HG03025 (cell line): ENCODE measurements around the gene MRPS18A.

Experiments
- ATAC-seq: cut with Tn5 transposase; IDR thresholded peaks from one replicate; pipeline ENCODE4 v1.9.1; 2021; ENCODE audit warnings: mild to moderate bottlenecking, moderate library complexity; ENCODE audit not compliant: unreplicated experiment, low FRiP score

MRPS18A gene

GRCh38 chr6:43687437-43688347 is at the start of gene MRPS18A:
Gene MRPS18A (minus strand): TSS chr6:43687791. CDS start chr6:43687779, 12 bp downstream.
- peak; percentile 92 for ATAC-seq

GRCh38 chr6:43736844-43737243 is 49.3 kb upstream of the MRPS18A start:
- ATAC-seq: no peak

DNA sequence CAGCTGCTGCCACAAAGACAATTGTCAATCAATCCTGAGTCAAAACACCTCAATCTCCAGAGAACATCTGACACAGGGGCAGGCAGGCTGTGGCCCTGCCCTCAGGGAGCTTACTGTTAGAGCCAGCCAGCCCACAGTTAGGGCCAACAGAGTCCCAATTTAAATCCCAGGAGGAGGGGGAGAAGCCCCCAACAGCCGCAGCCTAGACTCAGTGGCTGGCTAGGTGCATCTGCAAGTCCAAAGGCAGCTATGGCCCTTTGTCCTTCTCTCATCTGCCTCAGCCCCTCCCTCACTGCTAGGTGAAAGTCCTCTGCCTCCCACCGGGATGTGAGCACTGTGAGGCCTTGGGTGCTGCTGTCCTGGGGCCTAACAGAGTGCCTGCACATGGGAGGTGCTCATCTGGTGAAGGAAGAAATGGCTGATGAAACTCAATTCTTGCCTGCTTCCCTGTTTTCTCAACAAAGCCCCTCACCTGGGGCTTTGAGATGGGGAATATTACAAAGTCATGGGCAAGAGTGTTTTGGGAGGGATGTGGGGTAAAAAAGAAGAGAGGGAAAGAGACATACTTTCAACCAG is 48.7 kb upstream of the MRPS18A start:
- ATAC-seq: no peak

DNA sequence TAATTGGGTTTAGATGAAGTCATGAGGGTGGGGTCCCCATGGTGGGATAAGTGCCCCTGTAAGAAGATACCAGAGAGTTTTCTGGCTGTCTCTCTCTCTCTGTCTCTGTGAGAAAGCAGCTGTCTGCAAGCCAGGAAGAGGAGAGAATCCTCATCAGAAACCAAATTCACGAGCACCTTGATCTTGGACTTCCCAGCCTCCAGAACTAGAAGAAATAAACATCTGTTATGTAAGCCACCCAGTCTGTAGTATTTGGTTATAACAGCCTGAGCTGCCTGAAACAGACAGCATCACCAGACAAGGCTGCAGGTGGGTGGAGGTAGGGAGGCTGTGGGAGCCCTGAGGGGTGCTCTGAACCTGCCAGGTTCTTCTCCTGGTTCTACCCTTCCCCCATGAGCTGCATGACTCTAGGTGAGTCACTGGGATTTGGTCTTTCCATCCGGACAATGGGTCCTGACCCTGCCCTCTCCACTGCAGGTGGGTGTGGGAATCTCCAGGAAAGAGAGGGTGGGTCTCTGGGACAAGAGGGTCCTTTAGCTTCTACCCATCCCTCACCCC is 48.1 kb upstream of the MRPS18A start:
- no peak for ATAC-seq

- no peak for ATAC-seq
Measured at GRCh38 chr6:43734294-43734665, 46.7 kb upstream of the MRPS18A start.

GRCh38 chr6:43733471-43734293 is 46.1 kb upstream of the MRPS18A start:
- no peak for ATAC-seq

- ATAC-seq: no peak
Measured at GRCh38 chr6:43730634-43731033, 43.0 kb upstream of the MRPS18A start.

DNA sequence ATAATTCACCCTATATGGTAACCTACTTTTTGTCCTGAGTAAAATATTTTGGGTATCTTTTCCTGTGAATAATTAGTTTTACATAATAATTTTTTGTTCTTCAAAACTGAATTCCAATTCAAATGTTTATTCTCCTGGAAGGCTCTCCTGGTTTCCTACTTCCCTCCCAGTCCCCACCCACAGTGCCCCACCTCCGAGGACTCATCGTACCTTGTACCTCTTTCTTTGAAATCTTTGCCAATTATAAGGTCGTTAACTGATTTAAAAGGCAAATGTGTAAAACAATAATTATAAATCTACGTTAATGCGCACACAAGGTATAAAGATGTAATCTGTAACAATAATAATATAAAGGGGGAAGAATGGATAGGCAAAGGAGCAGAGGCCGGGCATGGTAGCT is 41.9 kb upstream of the MRPS18A start:
- no peak for ATAC-seq

GRCh38 chr6:43728586-43728985 is 41.0 kb upstream of the MRPS18A start:
- no peak for ATAC-seq

DNA sequence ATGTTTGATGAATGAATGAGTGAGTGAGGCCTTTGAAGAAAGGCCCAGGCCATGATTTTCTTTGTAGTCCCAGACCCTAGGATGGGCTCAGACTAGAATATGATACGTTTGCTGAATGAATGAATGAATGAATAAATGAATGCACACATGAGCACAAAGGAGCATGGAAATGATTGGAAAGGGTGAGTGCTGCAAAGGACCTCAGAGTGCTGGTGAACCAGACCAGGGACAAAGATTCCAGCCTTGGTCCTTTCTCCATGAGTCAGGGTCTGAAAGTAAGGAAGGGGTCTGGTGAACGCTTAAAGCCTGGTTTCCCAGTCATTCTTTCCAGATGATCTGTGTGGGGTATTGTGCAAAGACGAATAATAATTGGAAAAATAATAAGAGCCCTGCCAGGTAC is 40.0 kb upstream of the MRPS18A start:
- no peak for ATAC-seq

- ATAC-seq: no peak
Measured at GRCh38 chr6:43725643-43726580, 38.3 kb upstream of the MRPS18A start.

DNA sequence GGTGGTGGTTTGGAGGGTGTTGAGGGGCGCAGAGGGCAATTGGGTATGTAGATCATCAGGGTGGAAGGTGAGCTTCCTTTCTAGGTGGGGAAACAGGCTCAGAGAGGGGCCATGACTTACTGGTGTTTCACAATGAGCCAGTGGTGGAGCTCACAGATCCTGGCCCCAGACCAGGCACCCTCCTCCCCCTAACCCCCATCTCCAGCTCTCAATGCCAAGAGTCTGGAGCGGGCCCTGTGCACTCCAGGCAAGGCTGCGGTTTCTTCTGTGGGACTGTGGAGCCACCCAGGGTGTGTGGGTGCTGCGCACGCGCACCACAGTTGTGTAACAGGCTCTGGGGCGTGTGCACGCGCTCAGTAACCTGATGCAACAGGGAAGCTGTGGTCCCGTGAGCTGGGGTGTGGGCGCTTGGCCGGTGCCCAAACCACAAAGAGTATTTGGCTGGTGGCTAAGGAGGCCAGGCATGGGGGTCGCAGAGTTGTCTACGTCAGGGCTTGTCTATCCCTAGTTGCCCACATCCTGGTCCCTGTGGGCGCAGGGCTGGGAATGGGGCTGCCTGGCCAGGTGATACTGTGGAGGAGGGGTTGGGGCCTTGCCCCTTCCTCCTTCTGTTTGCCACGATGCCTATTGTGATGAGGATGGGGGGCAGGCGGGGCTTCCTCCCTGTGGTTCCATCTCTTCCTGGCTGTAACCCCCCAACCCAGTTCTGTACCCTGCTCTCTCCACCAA is 37.5 kb upstream of the MRPS18A start:
- peak; percentile 58 for ATAC-seq

GRCh38 chr6:43724354-43724753 is 36.8 kb upstream of the MRPS18A start:
- no peak for ATAC-seq

DNA sequence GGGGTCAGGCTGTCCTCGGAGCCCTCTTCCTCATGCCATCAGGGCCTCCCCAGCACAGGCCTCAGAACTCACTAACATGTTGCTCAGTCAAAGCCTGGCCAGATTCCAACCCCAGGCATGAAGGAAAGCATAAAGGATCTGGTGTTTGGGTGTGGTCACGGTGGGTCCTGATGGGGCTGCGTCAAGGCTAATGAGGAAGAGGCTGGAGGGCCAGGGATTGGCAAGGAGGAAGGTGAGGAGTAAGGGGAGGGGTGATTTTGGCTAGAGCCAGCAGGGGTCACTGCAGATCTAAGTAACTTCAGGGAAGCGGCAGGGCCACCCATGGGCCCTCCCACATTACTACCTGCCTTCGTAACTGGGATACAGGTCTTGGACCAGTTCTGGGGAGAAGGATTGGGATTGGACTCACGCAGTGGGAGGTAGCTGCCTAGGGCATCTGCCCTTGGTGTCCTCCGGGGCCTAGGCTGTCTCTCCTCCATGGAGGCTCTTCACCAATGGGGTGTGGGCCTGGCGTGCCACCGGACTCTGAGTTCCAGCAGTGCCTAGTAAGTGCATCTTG is 36.2 kb upstream of the MRPS18A start:
- no peak for ATAC-seq

GRCh38 chr6:43722920-43723545 is 35.4 kb upstream of the MRPS18A start:
- ATAC-seq: no peak

DNA sequence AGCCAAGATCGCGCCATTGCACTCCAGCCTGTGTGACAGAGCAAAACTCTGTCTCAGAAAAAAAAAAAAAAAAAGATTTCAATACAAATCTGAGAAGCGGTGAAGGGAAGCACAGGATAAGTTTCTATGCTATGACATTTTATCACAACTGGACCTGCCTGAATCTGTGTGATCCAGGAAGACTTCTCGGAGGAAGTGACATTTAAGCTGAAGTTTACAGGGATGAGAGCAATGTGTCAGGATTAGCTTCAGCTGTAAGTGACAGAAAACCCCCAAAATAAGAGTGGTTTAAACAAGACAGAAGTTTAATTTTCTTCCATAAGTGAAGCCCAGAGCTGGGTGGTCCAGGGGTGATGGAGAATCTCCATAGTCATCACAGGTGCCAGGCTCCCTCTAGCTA is 33.4 kb upstream of the MRPS18A start:
- no peak for ATAC-seq

DNA sequence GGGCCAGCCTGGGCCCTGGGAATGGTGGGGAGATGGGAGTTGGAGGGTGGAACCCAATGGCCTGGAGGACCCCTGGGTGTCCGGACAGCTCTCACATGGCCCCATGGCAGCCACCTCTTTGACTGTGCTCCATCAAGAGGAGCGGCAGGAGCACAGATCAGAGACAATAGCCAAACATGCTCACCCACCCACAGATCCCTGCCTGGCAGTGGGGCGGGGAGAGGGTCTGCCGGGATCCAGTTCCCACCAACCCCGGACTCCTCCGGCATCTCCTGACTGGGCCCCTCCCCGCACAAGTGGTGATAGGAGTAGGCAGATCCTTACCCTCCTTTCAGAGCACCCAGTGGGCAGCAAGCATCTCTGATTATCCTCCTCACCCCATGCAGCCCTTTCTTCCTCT is 31.9 kb upstream of the MRPS18A start:
- ATAC-seq: no peak

- no peak for ATAC-seq
Measured at GRCh38 chr6:43718387-43719105, 31.0 kb upstream of the MRPS18A start.
